Calu3 (cell line): ENCODE data around the gene NEIL1. TPM values are rescaled to one million over a fixed set of nuclear protein-coding genes. Genes with fewer than 3 reads are reported as not detected.
"Not testable (repeated sequence)": the region's sequence is repeated elsewhere in the genome, so short reads cannot be mapped to it uniquely, and the experiment has no call there.

Experiments used
- BruUV-seq: library from RNA; stranded (reverse); fragments of 400-500 nt; replicated peaks from 2 replicates; lab custom pipeline; 2021; lab: Mats Ljungman, UMichigan
- CTCF ChIA-PET: fragments of 300-600 bp; sonication (Branson Sonifier 250); formaldehyde crosslinking; loops from one replicate; lab custom pipeline; 2022; ENCODE audit warnings: antibody characterized with exemption; lab: Charles Lee
- DNase-seq: peaks from one replicate; pipeline ENCODE4 v3.0.0; 2022
- H3K27ac Mint-ChIP-seq: one replicate; pipeline ENCODE4 v1.8.0; 2022; ENCODE audit warnings: mixed read lengths; ENCODE audit not compliant: unreplicated experiment
- H3K27me3 Mint-ChIP-seq: one replicate; pipeline ENCODE4 v1.8.0; 2022; ENCODE audit warnings: mixed read lengths; ENCODE audit not compliant: unreplicated experiment
- H3K36me3 Mint-ChIP-seq: one replicate; pipeline ENCODE4 v1.8.0; 2022; ENCODE audit warnings: mild to moderate bottlenecking, moderate library complexity, mixed read lengths; ENCODE audit not compliant: insufficient read depth, unreplicated experiment
- H3K4me1 Mint-ChIP-seq: one replicate; pipeline ENCODE4 v1.8.0; 2022; ENCODE audit warnings: mild to moderate bottlenecking, low read depth, mixed read lengths; ENCODE audit not compliant: unreplicated experiment
- H3K4me3 Mint-ChIP-seq: one replicate; pipeline ENCODE4 v1.8.0; 2022; ENCODE audit warnings: mild to moderate bottlenecking, low read depth, moderate library complexity, mixed read lengths; ENCODE audit not compliant: unreplicated experiment
- H3K9me3 Mint-ChIP-seq: one replicate; pipeline ENCODE4 v1.8.0; 2022; ENCODE audit warnings: low read depth, mixed read lengths; ENCODE audit not compliant: unreplicated experiment
- CTCF ChIP-seq: fragments of 200-600 bp; IDR thresholded peaks from one replicate; pipeline ENCODE4 v1.8.0; 2022; ENCODE audit warnings: antibody characterized with exemption; ENCODE audit not compliant: unreplicated experiment
- intact Hi-C: fragments of 100-400 bp; cut with micrococcal nuclease; formaldehyde crosslinking; loops from one replicate; pipeline ENCODE4 v1.10.0; 2022; ENCODE audit not compliant: unreplicated experiment
- total RNA-seq: library from RNA; stranded (reverse); gene quantifications from 2 replicates; pipeline ENCODE4 v1.2.3, GENCODE V29; 2022

NEIL1 gene
- total RNA-seq, 1 experiment from 2014 or later = 13.2 TPM

- BruUV-seq = no TSS peak
- no peak for DNase-seq
- Mint-ChIP-seq H3K36me3 (no peaks in the 10 kb centered on the region), H3K27me3 (peaks cover 49% of the 10 kb centered on the region), H3K4me1 (peaks cover under 1% of the 10 kb centered on the region), H3K27ac (no peak overlapping the region), H3K4me3 (no peak overlapping the region), H3K9me3 (no peaks in the 10 kb centered on the region)
- CTCF ChIA-PET = no interaction called here
- intact Hi-C loops = no loop called here
- no peak for TF ChIP-seq CTCF
These were observed 33.6 kb upstream of the NEIL1 start for GRCh38 chr15:75313116-75313845.

GRCh38 chr15:75314552-75315290 is 32.1 kb upstream of the NEIL1 start:
- Mint-ChIP-seq H3K36me3 (no peaks in the 10 kb centered on the region), H3K4me1 (no peaks in the 10 kb centered on the region), H3K9me3 (no peaks in the 10 kb centered on the region), H3K4me3 (no peak overlapping the region), H3K27ac (no peak overlapping the region), H3K27me3 (peaks cover 47% of the 10 kb centered on the region)
- no peak for TF ChIP-seq CTCF
- no peak for DNase-seq
- no TSS peak for BruUV-seq
- CTCF ChIA-PET = no interaction called here
- intact Hi-C loops = no loop called here

GRCh38 chr15:75319231-75319897 is 27.5 kb upstream of the NEIL1 start:
- H3K9me3 Mint-ChIP-seq, H3K4me3 Mint-ChIP-seq, H3K4me1 Mint-ChIP-seq, BruUV-seq, H3K36me3 Mint-ChIP-seq, H3K27ac Mint-ChIP-seq, intact Hi-C loops, DNase-seq, CTCF ChIA-PET: not testable (repeated sequence)
- peaks cover 59% of the 10 kb centered on the region for H3K27me3 Mint-ChIP-seq

GRCh38 chr15:75321711-75322110 is 25.1 kb upstream of the NEIL1 start:
- intact Hi-C loops = no loop called here
- H3K9me3 Mint-ChIP-seq = peaks cover 2% of the 10 kb centered on the region
- BruUV-seq = no TSS peak
- H3K27ac Mint-ChIP-seq = no peak overlapping the region
- no peaks in the 10 kb centered on the region for H3K4me1 Mint-ChIP-seq
- CTCF ChIA-PET = no interaction called here
- H3K36me3 Mint-ChIP-seq = no peaks in the 10 kb centered on the region
- H3K27me3 Mint-ChIP-seq = peaks cover 50% of the 10 kb centered on the region
- no peak for TF ChIP-seq CTCF
- H3K4me3 Mint-ChIP-seq = no peak overlapping the region
- no peak for DNase-seq
